Measurements from ENCODE around the gene SLC12A9. TPM values are rescaled to one million over a fixed set of nuclear protein-coding genes. Genes with fewer than 3 reads are reported as not detected.

The SLC12A9 gene
- total RNA-seq, 2 donors from 2014 or later, result 31.0 to 33.6 TPM

GRCh38 chr7:100888988-100889750, 36.7 kb downstream of the SLC12A9 start, which contains the start of gene UFSP1:
Gene UFSP1, minus strand, starts transcription at chr7:100889715. Its CDS starts 444 bp downstream, at chr7:100889271.
- intact Hi-C loops (cut with DNase I, micrococcal nuclease), result no loop called here
- DNase-seq, result no peak

GRCh38 chr7:100890653-100891567, 38.4 kb downstream of the SLC12A9 start:
- intact Hi-C loops (cut with DNase I, micrococcal nuclease), result loop anchor here in 1 of 2 donors (10.0 kb wide), 1 partner anchor 174 kb away; no protein-coding TSS in a partner anchor
- DNase-seq (peak in 1 of 2 donors; percentile 36), ATAC-seq (no peak)

More at GRCh38 chr7:100888988-100889750, 36.7 kb downstream of the SLC12A9 start, which contains the start of gene UFSP1:
- ATAC-seq, result peak; percentile 49

- DNase-seq (no peak), ATAC-seq (no peak)
- intact Hi-C loops (cut with DNase I, micrococcal nuclease), result loop anchor here in 1 of 2 donors (10.0 kb wide), 1 partner anchor 173 kb away; no protein-coding TSS in a partner anchor
Observed at GRCh38 chr7:100891568-100892247, 39.2 kb downstream of the SLC12A9 start.

GRCh38 chr7:100892364-100893317, 40.1 kb downstream of the SLC12A9 start:
- ATAC-seq (no peak), DNase-seq (no peak)
- intact Hi-C loops (cut with DNase I, micrococcal nuclease), result loop anchor here in 1 of 2 donors (10.0 kb wide), 1 partner anchor 172 kb away; no protein-coding TSS in a partner anchor

- ATAC-seq, result no peak
- no peak for DNase-seq
- intact Hi-C loops (cut with DNase I, micrococcal nuclease), result loop anchor here in 1 of 2 donors (10.0 kb wide), 1 partner anchor 171 kb away; no protein-coding TSS in a partner anchor
Observed at GRCh38 chr7:100893318-100893895, 40.9 kb downstream of the SLC12A9 start.

GRCh38 chr7:100893910-100894721, 41.6 kb downstream of the SLC12A9 start:
- ATAC-seq (no peak), DNase-seq (no peak)
- intact Hi-C loops (cut with DNase I, micrococcal nuclease), result loop anchor here in 1 of 2 donors (10.0 kb wide), 1 partner anchor 171 kb away; no protein-coding TSS in a partner anchor

DNA sequence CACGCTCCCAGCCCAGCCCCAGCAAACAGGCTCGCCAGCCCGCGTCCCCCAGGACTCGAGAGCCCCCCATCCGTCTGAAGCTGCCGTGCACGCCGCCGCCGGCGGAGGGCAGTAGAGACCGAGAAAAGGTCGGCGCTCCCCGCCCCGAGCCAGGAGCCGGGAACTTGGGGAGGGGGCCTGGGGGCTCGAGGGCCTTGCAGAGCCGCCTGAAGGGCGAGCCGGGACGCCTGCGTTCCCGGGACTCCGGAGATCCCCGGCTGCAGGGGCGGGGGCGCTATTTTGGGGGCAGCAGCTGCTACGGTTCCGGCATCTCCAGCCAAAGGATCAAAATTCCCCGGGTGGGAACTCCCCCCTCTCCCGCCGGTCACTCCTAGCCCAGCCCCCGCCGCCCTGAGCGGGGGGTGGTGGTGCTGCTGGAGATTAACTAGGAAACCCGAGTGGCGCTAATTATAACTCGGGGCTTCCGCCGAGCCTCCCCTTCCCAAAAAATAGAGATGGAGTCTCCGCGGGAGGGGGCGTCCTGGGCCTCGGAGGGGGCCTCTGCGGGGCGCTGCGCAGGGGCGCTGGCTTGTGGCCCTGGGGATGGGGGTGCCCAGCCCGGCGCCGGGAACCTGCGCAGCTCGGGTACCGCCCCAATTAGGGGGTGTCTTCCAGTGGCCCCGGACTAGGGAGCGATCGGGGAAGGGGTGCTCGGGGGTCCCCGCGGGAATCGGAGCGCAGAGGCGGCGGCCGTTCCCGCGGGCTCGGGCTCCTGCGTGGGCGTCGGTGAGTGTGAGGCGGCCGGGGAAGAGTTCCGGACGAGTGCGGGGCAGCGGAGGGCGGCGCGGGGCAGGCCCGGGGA, 42.6 kb downstream of the SLC12A9 start:
- intact Hi-C loops (cut with DNase I, micrococcal nuclease), result loop anchor here in 1 of 2 donors (10.0 kb wide), 1 partner anchor 170 kb away; no protein-coding TSS in a partner anchor
- ATAC-seq, result no peak
- peak in 1 of 2 donors; percentile 72 for DNase-seq

DNA sequence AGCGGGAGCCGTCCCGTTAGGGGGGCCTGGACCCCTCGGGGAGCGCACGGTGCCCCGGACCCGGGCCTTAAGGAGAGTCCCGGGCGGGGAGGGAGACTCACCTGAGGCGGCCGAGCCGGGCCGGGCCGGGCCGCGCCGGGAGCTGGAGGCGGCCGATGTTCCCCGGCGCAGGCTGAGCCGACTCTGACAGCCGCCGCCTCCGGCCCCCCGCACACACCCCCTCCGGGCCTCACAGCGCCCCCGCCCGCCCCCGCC, 43.1 kb downstream of the SLC12A9 start, which contains the start of gene ACHE:
Gene ACHE, minus strand, starts transcription at position 188 of the 255 bp plus-strand sequence. CDS start 1,656 bp downstream, outside the sequence.
- ATAC-seq (peak; percentile 15), DNase-seq (no peak)
- intact Hi-C loops (cut with DNase I, micrococcal nuclease), result loop anchor here in 1 of 2 donors (10.0 kb wide), 1 partner anchor 169 kb away; no protein-coding TSS in a partner anchor

GRCh38 chr7:100895956-100896731, 43.6 kb downstream of the SLC12A9 start:
- ATAC-seq (peak; percentile 38), DNase-seq (peak; percentile 48 to 70)
- intact Hi-C loops (cut with DNase I, micrococcal nuclease), result loop anchor here in 1 of 2 donors (10.0 kb wide), 1 partner anchor 169 kb away; no protein-coding TSS in a partner anchor

DNA sequence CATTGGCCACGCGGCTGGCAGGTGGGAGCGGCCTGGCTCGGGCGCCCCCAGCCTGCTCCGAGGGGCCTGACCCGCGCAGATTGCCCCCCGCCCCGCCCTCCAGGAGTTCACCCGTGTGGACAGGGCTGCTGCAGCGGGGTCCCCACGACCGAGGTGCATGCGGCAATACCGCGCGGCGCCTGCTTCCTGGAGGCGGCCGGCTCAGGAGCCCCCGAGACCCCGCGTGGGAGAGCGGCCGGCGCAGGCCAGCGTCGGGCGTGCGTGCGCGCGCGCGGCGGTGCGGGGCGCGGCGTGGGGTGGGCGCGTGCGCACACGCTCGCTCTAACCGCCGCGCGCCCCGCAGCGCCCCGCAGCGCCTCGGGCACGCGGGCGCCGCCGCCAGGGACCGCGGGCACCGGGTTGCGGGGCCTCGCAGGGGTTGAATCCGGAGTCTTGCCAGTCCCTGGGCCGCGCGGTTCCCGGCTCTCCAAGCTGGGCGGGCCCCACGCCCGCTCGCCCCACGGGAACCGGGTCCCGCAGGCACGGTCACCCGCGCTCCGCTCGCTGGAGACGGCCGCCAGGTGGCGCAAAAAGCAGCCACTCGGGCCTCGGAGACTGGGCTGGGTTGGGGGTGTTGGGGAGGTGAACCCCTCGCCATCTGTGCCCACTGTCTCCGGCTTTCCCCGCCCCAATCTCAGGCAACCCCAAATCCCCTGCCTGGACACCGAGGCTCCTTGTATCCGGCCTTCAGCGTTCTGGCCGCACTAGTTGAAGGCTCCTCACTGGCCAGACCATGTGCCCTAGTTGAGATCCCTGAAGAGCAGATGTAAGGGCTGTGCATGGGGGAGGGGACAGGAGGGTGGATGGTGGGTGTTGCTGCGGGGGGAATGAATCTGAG, 44.5 kb downstream of the SLC12A9 start:
- DNase-seq, result peak in 1 of 2 donors; percentile 71
- intact Hi-C loops (cut with DNase I, micrococcal nuclease), result loop anchor here in 1 of 2 donors (10.0 kb wide), 1 partner anchor 168 kb away; no protein-coding TSS in a partner anchor
- ATAC-seq, result peak; percentile 45

- peak; percentile 67 for ATAC-seq
- DNase-seq, result peak; percentile 60 to 78
- intact Hi-C loops (cut with DNase I, micrococcal nuclease), result loop anchor here in 1 of 2 donors (10.0 kb wide), 1 partner anchor 167 kb away; no protein-coding TSS in a partner anchor
Observed at GRCh38 chr7:100897772-100898454, 45.4 kb downstream of the SLC12A9 start.

GRCh38 chr7:100899432-100899831, 46.9 kb downstream of the SLC12A9 start:
- DNase-seq (no peak), ATAC-seq (no peak)
- intact Hi-C loops (cut with DNase I, micrococcal nuclease), result loop anchor here in 1 of 2 donors (10.0 kb wide), 1 partner anchor 165 kb away; no protein-coding TSS in a partner anchor

GRCh38 chr7:100900978-100901377, 48.5 kb downstream of the SLC12A9 start:
- DNase-seq (no peak), ATAC-seq (no peak)
- intact Hi-C loops (cut with DNase I, micrococcal nuclease), result loop anchor here in 1 of 2 donors (5.0 kb wide), 1 partner anchor 156 kb away; no protein-coding TSS in a partner anchor

Measured in left colon (tissue), 2 donors.